Peyer's patch (tissue), 4 donors: Measurements from ENCODE around the gene BICC1. TPM values are rescaled to one million over a fixed set of nuclear protein-coding genes. Genes with fewer than 3 reads are reported as not detected.

Experiments used
- DNase-seq, 3 donors: peaks; one replicate each; pipeline ENCODE4 v3.0.0-alpha.2; 2017 to 2019
- H3K27ac ChIP-seq, 4 donors: fragments of 200-600 bp; sonication (generic); one replicate each; pipeline ENCODE4 v1.5.1; 2016 to 2019
- H3K27me3 ChIP-seq, 2 donors: fragments of 200-600 bp; sonication (generic); one replicate each; pipeline ENCODE4 v1.5.1; 2019
- H3K36me3 ChIP-seq, 3 donors: fragments of 200-600 bp; sonication (generic); one replicate each; pipeline ENCODE4 v1.5.1; 2016 to 2019
- H3K4me1 ChIP-seq, 4 donors: fragments of 200-600 bp; sonication (generic); one replicate each; pipeline ENCODE4 v1.5.1; 2016 to 2019
- H3K4me3 ChIP-seq, 4 donors: fragments of 200-600 bp; sonication (generic); 1 replicate in 3 of 4; 2 replicates in 1 of 4; pipeline ENCODE4 v1.5.1; 2016 to 2019; ENCODE audit warnings: mild to moderate bottlenecking in 1 of 4
- H3K9me3 ChIP-seq, 4 donors: fragments of 200-600 bp; sonication (generic); one replicate each; pipeline ENCODE4 v1.5.1; 2016 to 2019; ENCODE audit warnings: mild to moderate bottlenecking in 1 of 4
- POLR2A ChIP-seq, 2 donors: fragments of 450-650 bp; IDR thresholded peaks; one replicate each; pipeline ENCODE4 v1.5.1; 2017; ENCODE audit warnings: antibody characterized with exemption in 2 of 2, mild to moderate bottlenecking in 2 of 2, moderate library complexity in 2 of 2
- total RNA-seq, 4 donors: library from RNA; depleted of rRNA; stranded (reverse); fragments of >200 nt; gene quantifications; one replicate each; pipeline ENCODE4 v1.1.0, GENCODE V29; 2016
- TF ChIP-seq, protein P1 (sequence below), 6 experiments: fragments of 450-650 bp in 4 of 6; fragments of 200-600 bp in 2 of 6; sonication (generic) in 1 of 6; IDR thresholded peaks; one replicate each; pipeline ENCODE4 v1.5.1; 2017 to 2019; ENCODE audit warnings: antibody characterized with exemption in 6 of 6, mild to moderate bottlenecking in 3 of 6, moderate library complexity in 1 of 6

The BICC1 gene
- total RNA-seq, 4 donors from 2014 or later: 1.1 to 19.0 (median 2.6) TPM

- no peak overlapping the region for H3K27ac ChIP-seq
Measured at GRCh38 chr10:58700591-58700990, 187.9 kb downstream of the BICC1 start.

GRCh38 chr10:58701405-58702135 is 188.9 kb downstream of the BICC1 start:
- Histone ChIP-seq H3K36me3 (no peaks in the 10 kb centered on the region), H3K27ac (peak overlapping the region in 1 of 4 donors; percentile 17), H3K4me3 (no peak overlapping the region), H3K27me3 (no peaks in the 10 kb centered on the region), H3K9me3 (no peaks in the 10 kb centered on the region), H3K4me1 (no peaks in the 10 kb centered on the region)
- DNase-seq: no peak
- TF ChIP-seq, protein P1, sequence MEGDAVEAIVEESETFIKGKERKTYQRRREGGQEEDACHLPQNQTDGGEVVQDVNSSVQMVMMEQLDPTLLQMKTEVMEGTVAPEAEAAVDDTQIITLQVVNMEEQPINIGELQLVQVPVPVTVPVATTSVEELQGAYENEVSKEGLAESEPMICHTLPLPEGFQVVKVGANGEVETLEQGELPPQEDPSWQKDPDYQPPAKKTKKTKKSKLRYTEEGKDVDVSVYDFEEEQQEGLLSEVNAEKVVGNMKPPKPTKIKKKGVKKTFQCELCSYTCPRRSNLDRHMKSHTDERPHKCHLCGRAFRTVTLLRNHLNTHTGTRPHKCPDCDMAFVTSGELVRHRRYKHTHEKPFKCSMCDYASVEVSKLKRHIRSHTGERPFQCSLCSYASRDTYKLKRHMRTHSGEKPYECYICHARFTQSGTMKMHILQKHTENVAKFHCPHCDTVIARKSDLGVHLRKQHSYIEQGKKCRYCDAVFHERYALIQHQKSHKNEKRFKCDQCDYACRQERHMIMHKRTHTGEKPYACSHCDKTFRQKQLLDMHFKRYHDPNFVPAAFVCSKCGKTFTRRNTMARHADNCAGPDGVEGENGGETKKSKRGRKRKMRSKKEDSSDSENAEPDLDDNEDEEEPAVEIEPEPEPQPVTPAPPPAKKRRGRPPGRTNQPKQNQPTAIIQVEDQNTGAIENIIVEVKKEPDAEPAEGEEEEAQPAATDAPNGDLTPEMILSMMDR (IDR thresholded peaks at IDR 0.05): no peak
- TF ChIP-seq POLR2A (IDR thresholded peaks at IDR 0.05): no peak

More at GRCh38 chr10:58700591-58700990, 187.9 kb downstream of the BICC1 start:
- no peaks in the 10 kb centered on the region for H3K36me3 ChIP-seq
- no peak for DNase-seq
- TF ChIP-seq, protein P1 (IDR thresholded peaks at IDR 0.05): no peak
- no peak for TF ChIP-seq POLR2A (IDR thresholded peaks at IDR 0.05)
- H3K9me3 ChIP-seq: no peaks in the 10 kb centered on the region
- H3K4me1 ChIP-seq: no peaks in the 10 kb centered on the region
- no peaks in the 10 kb centered on the region for H3K27me3 ChIP-seq
- H3K4me3 ChIP-seq: no peak overlapping the region

GRCh38 chr10:58704226-58704625 is 191.6 kb downstream of the BICC1 start:
- Histone ChIP-seq H3K9me3 (no peaks in the 10 kb centered on the region), H3K4me1 (no peaks in the 10 kb centered on the region), H3K27me3 (no peaks in the 10 kb centered on the region), H3K4me3 (no peak overlapping the region), H3K36me3 (no peaks in the 10 kb centered on the region), H3K27ac (no peak overlapping the region)
- DNase-seq: no peak
- TF ChIP-seq POLR2A (IDR thresholded peaks at IDR 0.05): no peak
- TF ChIP-seq, protein P1 (IDR thresholded peaks at IDR 0.05): no peak

DNA sequence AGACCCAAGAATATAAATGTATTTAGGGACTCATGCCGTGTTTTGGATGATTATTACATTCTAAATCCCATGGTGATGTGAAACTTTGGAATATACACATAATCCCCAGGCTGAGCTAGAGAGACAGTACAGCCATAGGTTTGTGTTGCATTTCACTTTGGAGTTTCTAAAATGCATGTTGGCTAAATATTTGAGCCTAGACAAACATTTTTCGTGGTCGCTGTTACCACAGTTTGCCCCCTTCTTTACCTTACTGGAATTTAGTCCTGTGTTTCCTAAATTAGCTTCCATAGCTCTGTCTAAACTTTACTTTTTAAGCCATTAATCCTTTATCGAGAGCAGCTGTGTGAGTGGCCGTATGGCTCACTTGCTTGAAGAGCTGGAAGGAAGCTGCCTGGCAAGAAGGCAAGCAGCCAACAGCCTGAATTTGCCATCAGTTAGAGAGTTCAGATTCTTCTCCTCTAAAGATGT is 192.0 kb downstream of the BICC1 start:
- Histone ChIP-seq H3K9me3 (no peaks in the 10 kb centered on the region), H3K27ac (no peak overlapping the region)
- no peak for TF ChIP-seq POLR2A (IDR thresholded peaks at IDR 0.05)
- TF ChIP-seq, protein P1 (IDR thresholded peaks at IDR 0.05): no peak

DNA sequence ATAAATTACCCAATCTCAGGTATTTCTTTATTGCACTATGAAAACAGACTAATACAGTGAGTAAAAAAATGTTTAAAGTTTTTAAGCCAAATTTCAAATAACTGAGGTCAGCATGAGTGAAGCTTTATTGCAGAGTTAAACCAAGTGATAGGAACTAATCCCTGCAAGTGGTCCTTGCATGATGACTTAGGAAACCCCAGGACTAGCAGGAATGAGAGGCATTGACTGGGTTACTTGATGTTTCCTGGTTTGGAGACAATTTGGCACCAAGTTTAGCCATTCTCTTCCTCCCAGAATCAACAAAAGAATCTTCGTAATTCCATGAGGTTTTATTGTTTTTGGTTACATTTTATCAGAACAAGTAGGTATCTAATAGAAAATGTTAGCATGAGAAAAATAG is 194.2 kb downstream of the BICC1 start:
- no peak for DNase-seq
- H3K36me3 ChIP-seq: no peaks in the 10 kb centered on the region
- TF ChIP-seq POLR2A (IDR thresholded peaks at IDR 0.05): no peak
- TF ChIP-seq, protein P1 (IDR thresholded peaks at IDR 0.05): no peak

More for the DNA sequence above, 192.0 kb downstream of the BICC1 start:
- H3K4me3 ChIP-seq: no peak overlapping the region
- H3K4me1 ChIP-seq: no peaks in the 10 kb centered on the region
- no peak for DNase-seq
- H3K36me3 ChIP-seq: no peaks in the 10 kb centered on the region
- no peaks in the 10 kb centered on the region for H3K27me3 ChIP-seq

More for the DNA sequence above, 194.2 kb downstream of the BICC1 start:
- no peak overlapping the region for H3K27ac ChIP-seq
- H3K9me3 ChIP-seq: no peaks in the 10 kb centered on the region
- no peaks in the 10 kb centered on the region for H3K4me1 ChIP-seq
- H3K4me3 ChIP-seq: no peak overlapping the region
- H3K27me3 ChIP-seq: no peaks in the 10 kb centered on the region
